OCI-M2 (cell line): Measurements from ENCODE around the gene MYO1A.
"Not testable (repeated sequence)": the region's sequence is repeated elsewhere in the genome, so short reads cannot be mapped to it uniquely, and the experiment has no call there.

ENCODE experiments used
- DNase-seq: peaks from one replicate; lab custom pipeline; 2025; ENCODE audit not compliant: unreplicated experiment; lab: John Stamatoyannopoulos, UW

The MYO1A gene

DNA sequence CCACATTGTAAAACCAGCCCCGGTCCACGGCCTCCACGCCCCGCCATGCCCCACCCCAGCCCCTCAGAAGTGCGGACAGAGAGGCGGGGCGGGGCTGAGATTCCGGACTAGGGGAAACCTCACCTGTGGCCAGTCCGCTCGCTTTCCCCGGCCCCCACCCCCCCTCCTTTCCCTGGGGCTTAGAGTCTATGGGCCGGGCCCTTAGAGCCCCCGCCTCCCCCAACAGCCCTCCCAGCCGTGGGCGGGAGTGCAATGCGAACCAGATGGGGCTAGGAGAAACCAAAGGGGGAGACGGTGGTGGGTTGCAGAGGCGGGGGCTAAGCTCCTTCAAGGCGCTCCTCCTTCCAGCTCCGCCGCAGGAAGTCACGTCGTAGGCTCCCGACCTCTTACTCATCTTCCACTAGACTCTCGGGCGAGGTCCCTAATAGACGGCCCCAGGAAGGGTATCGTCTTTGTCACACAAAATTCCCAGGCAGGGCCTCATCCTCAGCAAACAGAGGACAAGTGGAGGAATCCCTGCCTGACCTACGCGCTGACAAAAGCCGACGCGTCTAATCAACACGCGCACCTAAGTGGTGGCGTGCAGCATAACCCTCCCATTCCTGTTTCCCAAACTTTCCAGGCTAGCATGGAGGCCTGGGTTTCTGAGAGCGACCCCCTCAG is 37.9 kb upstream of the MYO1A start:
- DNase-seq = peak; percentile 27

DNA sequence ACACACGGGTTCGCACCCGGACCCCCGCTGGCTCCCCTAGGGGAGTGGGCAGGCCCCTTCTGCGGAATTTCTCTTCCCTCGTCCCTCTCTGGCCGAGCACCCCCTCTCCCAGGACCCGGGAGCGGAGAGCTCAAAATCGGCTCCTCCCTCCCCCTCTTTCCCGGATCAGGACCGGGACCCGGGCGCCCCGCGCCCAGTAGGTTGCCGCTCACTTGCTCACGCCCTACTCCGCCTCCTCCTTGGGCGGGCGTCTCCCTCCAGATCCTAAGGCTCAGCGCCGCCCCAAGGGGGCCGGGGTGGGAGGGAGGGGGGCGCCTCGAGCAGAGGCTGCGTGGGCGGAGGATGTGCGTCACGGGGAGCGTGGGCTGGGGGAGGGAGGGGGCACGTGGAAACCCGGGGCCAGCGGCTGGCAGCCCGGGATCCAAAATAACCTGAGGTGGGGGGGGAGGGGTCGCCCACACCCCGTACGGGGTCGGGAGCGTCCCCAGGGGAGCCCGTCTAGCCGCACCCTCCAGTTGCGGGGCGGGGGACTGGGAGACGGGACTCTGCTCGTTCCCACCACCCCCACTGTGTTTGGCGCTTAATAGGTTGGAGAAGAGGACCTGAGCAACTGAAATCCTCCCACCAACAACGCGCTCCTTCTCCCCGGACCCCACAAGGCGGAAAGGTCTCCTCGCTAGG is 37.2 kb upstream of the MYO1A start:
- DNase-seq = no peak

- DNase-seq = no peak
These were observed 36.6 kb upstream of the MYO1A start for GRCh38 chr12:57086493-57087009.

GRCh38 chr12:57085999-57086492 is 36.1 kb upstream of the MYO1A start:
- DNase-seq = no peak

DNA sequence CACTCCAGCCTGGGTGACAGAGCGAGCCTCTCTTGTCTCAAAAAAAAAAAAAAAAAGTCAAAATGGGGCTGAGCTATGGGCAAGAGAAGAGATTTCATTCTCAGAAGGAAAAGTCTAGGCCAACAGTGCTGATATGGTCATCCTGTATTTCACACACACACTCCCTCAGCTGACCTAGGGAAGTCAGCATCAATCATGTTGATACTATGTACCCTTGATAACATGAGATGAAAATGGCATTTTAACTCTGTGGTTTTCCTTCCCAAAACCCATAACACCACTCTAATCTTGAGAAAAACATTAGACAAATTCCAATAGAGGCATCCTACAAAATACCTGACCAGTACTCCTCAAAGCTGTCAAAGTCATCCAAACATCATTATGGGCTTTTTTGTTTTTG is 30.9 kb upstream of the MYO1A start:
- DNase-seq = no peak

DNA sequence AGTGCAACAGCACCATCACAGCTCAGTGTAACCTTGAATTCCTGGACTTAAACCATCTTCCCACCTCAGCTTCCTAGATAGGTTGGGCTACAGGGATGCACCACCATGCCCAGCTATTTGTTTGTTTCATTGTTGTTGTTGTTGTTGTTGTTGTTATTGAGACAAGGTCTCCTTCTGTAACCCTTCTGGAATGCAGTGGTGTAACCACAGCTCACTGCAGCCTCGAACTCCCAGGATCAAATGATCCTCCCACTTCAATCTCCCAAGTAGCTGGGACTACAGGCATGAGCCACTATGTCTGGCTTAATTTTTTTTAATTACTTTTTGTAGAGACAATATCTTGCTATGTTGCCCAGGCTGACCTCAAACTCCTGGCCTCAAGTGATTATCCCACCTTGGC is 29.9 kb upstream of the MYO1A start:
- DNase-seq = no peak

DNA sequence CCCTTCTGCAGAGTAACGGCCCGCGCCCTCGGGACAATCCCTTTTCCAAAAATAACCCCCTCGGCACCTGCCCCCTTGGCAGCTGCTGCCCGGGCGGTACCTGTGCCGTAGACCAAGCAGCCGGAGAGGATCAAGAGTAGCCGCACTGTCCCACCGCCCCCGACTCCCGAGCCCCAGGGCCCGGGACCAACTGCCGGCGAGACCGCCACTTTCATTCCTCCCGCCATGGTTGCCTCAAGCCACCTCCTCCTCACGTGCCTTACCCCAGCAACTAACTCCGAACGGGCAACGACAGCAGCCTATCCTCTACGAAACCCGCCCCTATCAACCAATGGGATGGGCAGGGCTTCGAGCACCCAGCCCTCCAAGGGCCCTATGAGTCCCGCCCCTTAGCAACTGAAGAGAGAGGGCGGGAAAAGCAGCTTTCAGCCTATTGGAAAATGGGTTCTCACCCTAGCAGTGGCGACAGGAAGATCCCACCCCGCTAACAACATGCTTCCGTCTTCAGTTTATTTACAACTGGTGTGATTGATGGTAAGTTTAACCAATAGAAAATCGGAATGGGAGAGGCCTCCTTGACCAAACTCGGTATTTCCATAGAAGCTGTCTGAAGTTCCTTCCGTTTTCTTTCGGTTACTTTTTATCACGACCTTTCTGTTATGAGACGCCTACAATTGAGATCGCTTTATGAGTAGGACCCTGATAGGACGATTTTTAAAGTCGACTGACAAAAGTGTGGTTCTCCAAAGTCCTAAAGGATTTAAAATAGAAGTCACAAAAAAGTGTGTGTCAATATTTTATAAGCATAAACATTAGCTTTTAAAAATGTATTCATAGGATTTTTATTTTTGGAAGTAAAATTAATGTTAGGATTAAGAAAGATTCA is 28.8 kb upstream of the MYO1A start, which contains the start of gene NEMP1:
Gene NEMP1, minus strand, starts transcription at position 273 of the 886 bp plus-strand sequence. Its CDS starts 46 bp downstream, at position 227.
- peak; percentile 94 for DNase-seq

- DNase-seq = not testable (repeated sequence)
These were observed 23.9 kb upstream of the MYO1A start for GRCh38 chr12:57073566-57074450.

DNA sequence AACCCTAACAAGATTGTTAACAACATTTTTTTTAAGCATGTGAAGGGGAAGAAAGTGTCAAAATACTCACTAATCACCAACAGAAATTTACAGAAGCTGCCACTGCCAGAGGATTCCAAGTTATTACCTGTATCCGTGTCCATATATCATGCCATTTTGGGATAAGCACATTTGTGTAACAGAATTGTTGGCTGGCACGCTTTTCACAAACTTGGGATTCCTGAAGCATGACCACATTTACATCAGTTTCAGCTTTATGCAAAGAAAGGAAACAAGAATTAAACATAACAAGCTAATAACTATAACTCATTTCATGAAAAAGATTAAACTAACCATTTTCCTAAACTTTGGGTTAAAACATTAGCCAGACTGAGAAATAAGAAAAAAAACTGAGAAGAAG is 22.7 kb upstream of the MYO1A start:
- no peak for DNase-seq

- peak; percentile 21 for DNase-seq
These were observed 19.6 kb upstream of the MYO1A start for GRCh38 chr12:57069523-57069922.

DNA sequence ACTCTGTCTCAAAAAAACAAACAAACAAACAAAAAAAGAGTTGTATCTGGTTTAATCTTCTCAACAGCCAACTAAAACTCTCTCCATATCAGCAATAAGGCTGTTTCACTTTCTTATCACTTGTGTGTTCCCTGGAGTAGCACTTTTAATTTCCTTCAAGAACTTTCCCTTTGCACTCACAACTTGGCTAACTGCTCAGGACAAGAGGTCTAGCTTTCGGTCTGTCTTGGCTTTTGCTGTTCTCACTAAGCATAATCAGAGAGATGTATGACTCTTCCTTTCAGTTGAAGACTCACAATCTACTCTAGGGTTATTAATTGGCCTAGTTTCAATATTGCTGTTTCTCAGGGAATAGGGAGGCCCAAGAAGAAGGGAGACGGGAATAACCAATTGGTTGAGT is 16.3 kb upstream of the MYO1A start:
- DNase-seq = no peak

- DNase-seq = no peak
These were observed 14.2 kb upstream of the MYO1A start for GRCh38 chr12:57063991-57064685.

DNA sequence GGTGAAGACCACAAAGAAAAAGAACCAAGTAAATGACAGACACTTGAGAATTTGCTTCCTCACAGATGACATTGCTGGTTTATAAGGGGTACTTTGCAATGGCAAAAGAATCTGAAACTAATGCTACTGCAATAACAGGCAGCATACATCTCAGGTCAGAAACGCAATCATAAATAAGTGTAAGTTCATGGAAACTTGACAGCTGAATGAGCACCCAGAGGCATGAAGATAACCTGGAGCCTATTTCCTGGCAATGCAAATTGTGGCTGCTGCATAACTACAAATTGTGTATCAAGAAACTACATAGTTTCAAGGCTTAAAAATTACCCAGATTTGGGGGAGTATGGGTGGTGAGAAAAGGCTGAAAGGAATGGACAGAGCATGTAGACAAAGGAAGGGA is 8.5 kb upstream of the MYO1A start:
- DNase-seq = no peak

DNA sequence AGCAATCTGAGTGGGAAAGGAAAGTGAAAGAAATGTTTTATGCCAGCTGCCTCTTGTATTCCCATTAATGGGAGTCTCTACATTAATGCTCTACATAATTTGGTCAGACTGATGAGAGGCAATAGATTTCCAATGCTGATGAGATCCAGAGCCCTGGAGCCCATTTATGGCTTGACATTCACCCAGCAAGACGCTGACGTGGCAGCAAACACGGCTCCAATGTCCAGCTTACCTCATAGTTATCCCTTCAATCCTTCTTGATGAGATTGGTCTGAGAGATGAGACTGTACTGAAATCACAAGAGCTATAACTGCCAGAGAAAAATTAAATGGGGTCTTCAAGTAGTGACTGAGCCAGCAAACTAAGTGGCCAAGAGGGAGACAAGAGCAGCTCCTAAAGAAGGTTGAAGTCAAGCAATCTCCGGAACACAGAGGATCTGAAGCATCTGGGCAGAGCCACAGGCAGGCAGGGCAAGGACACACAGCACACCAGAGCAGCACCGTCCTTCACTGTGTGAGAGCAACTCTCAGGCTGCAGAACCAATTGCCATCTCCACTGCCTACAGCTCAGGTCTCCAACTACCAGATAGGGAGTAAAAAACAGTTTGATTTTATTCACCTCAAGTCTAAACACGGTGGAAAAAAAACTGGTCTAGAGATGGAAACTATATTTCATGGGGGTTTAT is 7.3 kb upstream of the MYO1A start:
- no peak for DNase-seq

DNA sequence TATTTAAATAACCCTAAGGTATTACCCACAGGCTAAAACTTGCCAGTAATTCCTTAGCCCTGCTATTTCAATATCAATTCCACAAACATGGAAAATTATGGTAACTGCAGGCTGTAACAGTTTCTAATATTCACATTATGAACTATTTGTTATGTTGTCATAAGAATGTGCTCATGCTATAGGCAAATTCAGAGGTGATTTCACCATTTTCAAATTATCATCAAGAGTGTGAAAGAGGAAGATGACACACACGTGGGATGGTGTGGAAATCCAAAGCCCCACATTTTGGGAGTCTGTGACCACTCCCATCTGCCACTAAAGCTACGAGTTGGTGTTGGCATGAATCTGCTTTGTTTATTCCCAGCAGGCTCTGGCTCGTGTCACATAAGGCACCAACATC is 5.9 kb upstream of the MYO1A start:
- DNase-seq = no peak

- DNase-seq = not testable (repeated sequence)
These were observed 4.0 kb upstream of the MYO1A start for GRCh38 chr12:57053901-57054300.

GRCh38 chr12:57053146-57053545 is 3.2 kb upstream of the MYO1A start:
- not testable (repeated sequence) for DNase-seq

DNA sequence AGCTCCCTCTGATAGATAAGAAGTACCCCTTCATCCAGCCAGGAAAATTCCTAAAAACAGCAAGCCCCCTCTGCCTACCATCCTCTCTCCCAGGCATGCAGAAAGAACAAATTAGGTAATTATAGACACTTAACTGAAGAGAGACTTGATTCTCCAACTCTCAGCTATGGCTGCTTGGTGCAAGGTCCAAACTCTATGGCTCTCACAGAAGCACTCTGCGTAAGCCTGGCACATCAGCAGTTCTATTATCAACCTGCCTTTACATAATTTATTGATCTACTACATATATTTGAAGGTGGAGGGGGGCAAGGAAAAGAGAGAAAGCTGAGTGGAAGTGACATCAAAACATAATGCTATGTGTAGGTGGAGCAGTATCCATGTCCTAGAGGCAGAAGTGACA is 1.1 kb upstream of the MYO1A start:
- no peak for DNase-seq

GRCh38 chr12:57049119-57049446 is 846 bp downstream of the MYO1A start:
- no peak for DNase-seq
